ENCODE data around the gene FLII. TPM values are rescaled to one million over a fixed set of nuclear protein-coding genes. Genes with fewer than 3 reads are reported as not detected.

FLII gene
- total RNA-seq, 1 experiment from 2014 or later = 343 TPM

- Histone ChIP-seq H3K9me3 (no peaks in the 10 kb centered on the region), H3K27me3 (replicated peaks; ENCODE audit: control insufficient read depth, insufficient read depth, low read length) (no peaks in the 10 kb centered on the region), H3K4me1 (peaks cover 27% of the 10 kb centered on the region), H3K4me3 (ENCODE audit: low read depth, low read length) (no peak overlapping the region), H3K36me3 (ENCODE audit: control insufficient read depth, insufficient read depth, low read length) (no peaks in the 10 kb centered on the region)
- ChIA-PET POLR2A (no interaction called here), CTCF (interaction anchor here (0.6 kb wide), 1 partner anchor 1448 kb away, joined by 4 read pairs; no protein-coding TSS in a partner anchor)
- Mint-ChIP-seq H3K36me3 (ENCODE audit: insufficient read depth, unreplicated experiment) (peaks cover 30% of the 10 kb centered on the region), H3K4me3 (ENCODE audit: unreplicated experiment) (peak overlapping the region; percentile 80), H3K27me3 (ENCODE audit: insufficient read depth, unreplicated experiment) (no peaks in the 10 kb centered on the region), H3K9me3 (ENCODE audit: unreplicated experiment) (no peaks in the 10 kb centered on the region), H3K4me1 (ENCODE audit: low read depth, unreplicated experiment) (peaks cover 4% of the 10 kb centered on the region), H3K27ac (ENCODE audit: unreplicated experiment) (peak overlapping the region; percentile 96)
- BruUV-seq (replicated peaks) = no TSS peak
- intact Hi-C loops (cut with micrococcal nuclease; ENCODE audit: unreplicated experiment) = no loop called here
- no peak for TF ChIP-seq CTCF (IDR thresholded peaks at IDR 0.05; ENCODE audit: insufficient read depth in 1 of 2, low read depth in 1 of 2, low read length in 1 of 2, severe bottlenecking in 1 of 2, unreplicated experiment in 1 of 2)
- no peak for DNase-seq
Measured at GRCh38 chr17:18262641-18263040, 4.1 kb upstream of the FLII start.

GRCh38 chr17:18262111-18262510 is 3.6 kb upstream of the FLII start:
- peak overlapping the region; percentile 96 for H3K27ac Mint-ChIP-seq (ENCODE audit: unreplicated experiment)
- no peaks in the 10 kb centered on the region for H3K9me3 Mint-ChIP-seq (ENCODE audit: unreplicated experiment)
- POLR2A ChIA-PET = no interaction called here
- Histone ChIP-seq H3K36me3 (ENCODE audit: control insufficient read depth, insufficient read depth, low read length) (no peaks in the 10 kb centered on the region), H3K27me3 (replicated peaks; ENCODE audit: control insufficient read depth, insufficient read depth, low read length) (no peaks in the 10 kb centered on the region), H3K4me1 (peaks cover 31% of the 10 kb centered on the region), H3K9me3 (no peaks in the 10 kb centered on the region), H3K4me3 (ENCODE audit: low read depth, low read length) (peak overlapping the region; percentile 87)
- H3K36me3 Mint-ChIP-seq (ENCODE audit: insufficient read depth, unreplicated experiment) = peaks cover 36% of the 10 kb centered on the region
- DNase-seq = no peak
- no TSS peak for BruUV-seq (replicated peaks)
- H3K4me3 Mint-ChIP-seq (ENCODE audit: unreplicated experiment) = peak overlapping the region; percentile 80
- TF ChIP-seq CTCF (IDR thresholded peaks at IDR 0.05; ENCODE audit: insufficient read depth in 1 of 2, low read depth in 1 of 2, low read length in 1 of 2, severe bottlenecking in 1 of 2, unreplicated experiment in 1 of 2) = no peak
- intact Hi-C loops (cut with micrococcal nuclease; ENCODE audit: unreplicated experiment) = no loop called here
- H3K4me1 Mint-ChIP-seq (ENCODE audit: low read depth, unreplicated experiment) = peaks cover 4% of the 10 kb centered on the region
- no peaks in the 10 kb centered on the region for H3K27me3 Mint-ChIP-seq (ENCODE audit: insufficient read depth, unreplicated experiment)
- CTCF ChIA-PET = interaction anchor here (0.6 kb wide), 2 partner anchors 216 to 1447 kb away, joined by 3 to 4 read pairs; no protein-coding TSS in a partner anchor

- Histone ChIP-seq H3K4me3 (ENCODE audit: low read depth, low read length) (peak overlapping the region; percentile 87), H3K27me3 (replicated peaks; ENCODE audit: control insufficient read depth, insufficient read depth, low read length) (no peaks in the 10 kb centered on the region), H3K9me3 (no peaks in the 10 kb centered on the region), H3K36me3 (ENCODE audit: control insufficient read depth, insufficient read depth, low read length) (no peaks in the 10 kb centered on the region), H3K4me1 (peaks cover 31% of the 10 kb centered on the region)
- Mint-ChIP-seq H3K4me3 (ENCODE audit: unreplicated experiment) (peak overlapping the region; percentile 80), H3K27ac (ENCODE audit: unreplicated experiment) (peak overlapping the region; percentile 96), H3K36me3 (ENCODE audit: insufficient read depth, unreplicated experiment) (peaks cover 37% of the 10 kb centered on the region), H3K4me1 (ENCODE audit: low read depth, unreplicated experiment) (peaks cover 4% of the 10 kb centered on the region), H3K9me3 (ENCODE audit: unreplicated experiment) (no peaks in the 10 kb centered on the region), H3K27me3 (ENCODE audit: insufficient read depth, unreplicated experiment) (no peaks in the 10 kb centered on the region)
- intact Hi-C loops (cut with micrococcal nuclease; ENCODE audit: unreplicated experiment) = no loop called here
- no peak for TF ChIP-seq CTCF (IDR thresholded peaks at IDR 0.05; ENCODE audit: insufficient read depth in 1 of 2, low read depth in 1 of 2, low read length in 1 of 2, severe bottlenecking in 1 of 2, unreplicated experiment in 1 of 2)
- DNase-seq = no peak
- POLR2A ChIA-PET = interaction anchor here (1.3 kb wide), 1 partner anchor 8 kb away, joined by 5 read pairs; no protein-coding TSS in a partner anchor
- no TSS peak for BruUV-seq (replicated peaks)
- CTCF ChIA-PET = interaction anchor here (0.6 kb wide), 1 partner anchor 216 kb away, joined by 3 read pairs; no protein-coding TSS in a partner anchor
Measured at GRCh38 chr17:18261659-18262058, 3.1 kb upstream of the FLII start.
